IPS-18a (cell line): ENCODE measurements around the gene GPR171.

Source experiments
- H3K27ac ChIP-seq: one replicate; pipeline ENCODE4 v1.5.1; 2013; ENCODE audit warnings: low read length
- H3K27me3 ChIP-seq: one replicate; pipeline ENCODE4 v1.6.1; 2013; ENCODE audit warnings: mild to moderate bottlenecking, low read length; ENCODE audit not compliant: control insufficient read depth, insufficient read depth
- H3K36me3 ChIP-seq: one replicate; pipeline ENCODE4 v1.6.1; 2013; ENCODE audit warnings: low read depth, low read length; ENCODE audit not compliant: control insufficient read depth
- H3K4me1 ChIP-seq: one replicate; pipeline ENCODE4 v1.6.1; 2013; ENCODE audit warnings: low read depth, low read length; ENCODE audit not compliant: control insufficient read depth
- H3K4me3 ChIP-seq: one replicate; pipeline ENCODE4 v1.5.1; 2013; ENCODE audit warnings: low read length
- H3K9ac ChIP-seq: one replicate; pipeline ENCODE4 v1.6.1; 2013; ENCODE audit warnings: mild to moderate bottlenecking, low read length, moderate library complexity
- H3K9me3 ChIP-seq: one replicate; pipeline ENCODE4 v1.6.1; 2013; ENCODE audit warnings: low read depth, low read length; ENCODE audit not compliant: control insufficient read depth

Gene GPR171

DNA sequence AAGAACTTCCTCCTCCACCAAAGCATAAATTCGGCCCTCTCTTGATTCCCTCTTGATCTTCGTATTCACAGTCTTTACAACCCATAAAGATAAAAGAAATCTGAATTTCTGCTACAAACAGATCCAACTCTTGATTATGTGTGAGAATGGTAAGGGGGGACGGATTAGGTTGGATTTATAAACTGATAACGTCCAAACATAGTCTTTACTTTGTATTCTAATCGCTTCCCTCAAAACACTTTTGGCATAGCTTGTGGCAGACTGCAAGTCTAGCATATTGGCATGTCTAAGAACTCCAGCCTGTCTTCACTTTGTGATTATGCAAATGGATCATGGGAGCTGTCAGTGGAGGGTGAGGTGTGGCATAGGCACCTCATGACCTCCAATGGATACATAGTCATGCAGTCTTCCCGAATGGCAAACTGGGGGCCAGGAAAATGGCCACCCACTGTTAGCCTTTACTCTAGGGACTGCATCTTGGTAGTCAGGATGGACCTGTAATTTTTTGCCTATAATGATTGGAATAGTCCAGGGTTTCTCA, 24.3 kb upstream of the GPR171 start:
- Histone ChIP-seq H3K9me3 (no peaks in the 10 kb centered on the region), H3K4me3 (no peak overlapping the region), H3K27ac (no peak overlapping the region), H3K27me3 (no peaks in the 10 kb centered on the region), H3K4me1 (peaks cover 12% of the 10 kb centered on the region), H3K36me3 (no peaks in the 10 kb centered on the region), H3K9ac (no peak overlapping the region)

DNA sequence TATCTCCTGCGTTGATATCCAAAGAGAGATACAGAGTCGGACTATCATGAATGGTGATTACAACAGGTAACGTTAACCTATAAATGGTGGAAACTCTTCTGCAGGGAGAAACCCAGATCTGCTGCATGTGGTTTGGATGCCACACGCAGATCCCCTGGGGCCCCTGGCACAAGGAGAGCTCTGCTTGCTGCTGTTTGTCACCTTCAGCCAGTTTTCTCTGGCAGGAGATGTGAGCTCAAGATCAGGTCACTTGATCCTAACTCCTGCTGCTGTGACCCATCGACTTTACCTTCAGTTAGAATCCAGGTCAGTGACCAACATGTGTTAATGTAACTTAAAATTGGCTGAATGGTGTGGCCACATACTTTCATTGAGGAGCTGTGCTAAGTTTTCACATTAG, 23.8 kb upstream of the GPR171 start:
- H3K27ac ChIP-seq, result no peak overlapping the region
- H3K4me1 ChIP-seq, result peaks cover 12% of the 10 kb centered on the region
- H3K9ac ChIP-seq, result no peak overlapping the region
- H3K9me3 ChIP-seq, result no peaks in the 10 kb centered on the region
- H3K27me3 ChIP-seq, result no peaks in the 10 kb centered on the region
- no peaks in the 10 kb centered on the region for H3K36me3 ChIP-seq
- H3K4me3 ChIP-seq, result no peak overlapping the region

DNA sequence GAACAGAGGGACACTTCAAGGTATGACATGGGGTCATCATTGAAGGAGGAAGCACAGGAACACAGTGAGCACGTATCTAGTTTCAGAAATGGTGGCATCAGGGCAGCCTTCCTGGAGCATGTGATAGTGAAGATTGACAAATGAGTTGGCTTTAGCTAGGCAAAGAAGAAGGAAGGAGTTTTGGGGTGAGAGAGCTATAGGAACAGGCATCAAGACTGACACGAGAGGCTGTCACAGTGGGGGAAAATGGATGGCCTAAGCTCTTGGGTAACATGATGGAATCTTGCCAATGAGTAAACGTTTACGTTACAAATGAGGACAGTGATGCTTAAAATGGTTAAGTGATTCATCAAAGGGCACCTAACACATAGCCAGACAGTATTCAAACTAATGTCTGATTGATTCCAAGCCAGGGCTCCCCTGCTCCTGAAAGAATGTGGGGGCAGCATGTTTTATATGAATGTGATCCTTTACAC, 23.1 kb upstream of the GPR171 start:
- Histone ChIP-seq H3K9me3 (no peaks in the 10 kb centered on the region), H3K9ac (no peak overlapping the region), H3K4me3 (no peak overlapping the region), H3K27ac (no peak overlapping the region), H3K27me3 (no peaks in the 10 kb centered on the region), H3K4me1 (peaks cover 11% of the 10 kb centered on the region), H3K36me3 (no peaks in the 10 kb centered on the region)

- Histone ChIP-seq H3K9me3 (no peaks in the 10 kb centered on the region), H3K4me3 (no peak overlapping the region), H3K36me3 (no peaks in the 10 kb centered on the region), H3K4me1 (peaks cover 3% of the 10 kb centered on the region), H3K27ac (no peak overlapping the region), H3K9ac (no peak overlapping the region), H3K27me3 (no peaks in the 10 kb centered on the region)
These were observed 22.3 kb upstream of the GPR171 start for GRCh38 chr3:151225040-151225975.

- H3K9me3 ChIP-seq, result no peaks in the 10 kb centered on the region
- no peaks in the 10 kb centered on the region for H3K36me3 ChIP-seq
- no peak overlapping the region for H3K27ac ChIP-seq
- no peaks in the 10 kb centered on the region for H3K4me1 ChIP-seq
- no peak overlapping the region for H3K4me3 ChIP-seq
- H3K27me3 ChIP-seq, result no peaks in the 10 kb centered on the region
- no peak overlapping the region for H3K9ac ChIP-seq
These were observed 21.4 kb upstream of the GPR171 start for GRCh38 chr3:151224268-151224866.

DNA sequence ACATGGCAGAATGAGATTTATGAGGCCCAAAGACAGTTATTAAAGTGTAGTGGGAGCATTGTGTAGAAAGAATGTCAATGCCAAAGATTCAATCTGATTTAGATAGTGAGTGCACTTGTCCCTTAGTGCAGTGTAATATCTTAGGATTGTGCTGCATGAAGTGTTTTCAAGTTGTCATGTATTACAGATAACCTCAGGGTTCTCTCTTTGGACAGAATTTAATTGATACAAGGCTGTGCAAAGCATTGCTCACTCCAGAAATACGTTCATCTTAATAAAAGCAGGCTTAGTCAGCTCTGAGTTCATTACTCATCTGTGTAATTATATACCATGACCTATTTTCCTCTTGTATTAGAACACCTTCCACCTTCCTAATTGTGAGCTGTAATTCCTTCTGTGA, 16.0 kb upstream of the GPR171 start:
- H3K27ac ChIP-seq, result no peak overlapping the region
- no peaks in the 10 kb centered on the region for H3K9me3 ChIP-seq
- no peak overlapping the region for H3K9ac ChIP-seq
- no peaks in the 10 kb centered on the region for H3K36me3 ChIP-seq
- H3K4me1 ChIP-seq, result peaks cover 5% of the 10 kb centered on the region
- H3K4me3 ChIP-seq, result no peak overlapping the region
- no peaks in the 10 kb centered on the region for H3K27me3 ChIP-seq

- Histone ChIP-seq H3K4me1 (peaks cover 5% of the 10 kb centered on the region), H3K27me3 (no peaks in the 10 kb centered on the region), H3K4me3 (no peak overlapping the region), H3K27ac (no peak overlapping the region), H3K36me3 (no peaks in the 10 kb centered on the region), H3K9me3 (no peaks in the 10 kb centered on the region), H3K9ac (no peak overlapping the region)
These were observed 15.1 kb upstream of the GPR171 start for GRCh38 chr3:151218136-151218535.

DNA sequence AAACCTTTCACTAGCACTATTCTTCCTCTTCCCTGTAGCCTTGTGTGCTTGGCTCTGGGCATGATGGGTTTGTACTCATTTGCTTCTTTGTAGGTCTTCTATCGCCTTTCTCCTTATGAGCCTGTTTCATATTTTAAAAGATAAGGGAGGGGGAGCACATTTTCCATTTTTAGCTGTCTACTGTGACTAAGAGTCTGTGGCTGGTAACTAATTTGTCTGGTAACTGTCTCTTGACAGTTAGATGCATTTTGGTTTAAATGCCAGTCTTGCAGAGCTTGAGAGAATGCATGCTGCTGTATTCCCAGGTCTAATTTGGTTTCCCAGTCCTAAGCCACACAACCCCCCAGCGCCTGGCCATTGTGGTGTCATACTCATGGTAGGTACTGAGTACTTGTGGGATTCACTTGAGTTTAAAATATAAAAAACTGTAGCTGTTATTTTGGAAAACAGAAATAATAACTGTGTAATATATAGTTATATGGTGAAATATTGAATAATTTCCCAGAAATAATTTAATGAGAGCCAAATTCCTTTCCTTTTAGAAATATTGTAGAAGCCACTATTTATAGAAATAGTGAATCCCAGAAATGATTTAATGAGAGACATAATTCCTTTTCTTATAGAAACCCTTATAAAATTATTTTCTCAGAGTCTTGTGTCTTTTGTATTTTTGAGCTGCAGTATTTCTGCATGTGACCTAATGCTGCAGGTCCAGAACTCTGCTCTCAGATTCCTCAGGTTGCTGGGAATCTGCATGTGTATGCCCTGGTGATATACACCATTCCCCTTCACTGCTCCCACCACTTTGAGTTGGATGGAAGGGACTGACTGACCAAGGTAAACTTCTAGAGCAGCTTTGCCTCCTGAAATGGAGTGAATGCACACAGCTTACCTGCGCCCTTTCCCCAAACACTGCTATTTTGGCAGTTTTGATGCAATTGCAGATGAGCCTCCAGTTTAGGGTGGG, 13.9 kb upstream of the GPR171 start:
- H3K9me3 ChIP-seq, result no peaks in the 10 kb centered on the region
- H3K9ac ChIP-seq, result no peak overlapping the region
- H3K27me3 ChIP-seq, result no peaks in the 10 kb centered on the region
- peaks cover 5% of the 10 kb centered on the region for H3K4me1 ChIP-seq
- H3K27ac ChIP-seq, result no peak overlapping the region
- H3K4me3 ChIP-seq, result no peak overlapping the region
- no peaks in the 10 kb centered on the region for H3K36me3 ChIP-seq

- no peak overlapping the region for H3K27ac ChIP-seq
These were observed 11.4 kb upstream of the GPR171 start for GRCh38 chr3:151214459-151214858.

DNA sequence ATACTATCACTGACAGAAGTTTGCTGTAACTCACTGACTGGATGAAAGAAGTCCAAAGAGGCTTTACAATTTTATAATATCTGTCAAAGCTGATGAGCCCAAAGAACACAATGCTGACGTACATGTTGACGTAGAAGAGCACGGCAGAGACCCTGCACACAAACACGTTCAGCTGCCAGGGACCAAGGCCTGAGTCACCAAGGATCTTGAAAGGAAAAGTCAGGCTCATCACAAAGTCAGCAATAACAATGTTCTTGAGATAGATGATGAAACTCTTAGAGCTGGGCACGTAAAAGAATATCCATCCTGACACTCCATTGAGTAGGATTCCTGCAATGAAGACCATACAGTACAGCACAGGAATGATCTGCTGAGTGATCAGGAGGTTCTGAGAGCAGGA, 10.9 kb upstream of the GPR171 start:
- Histone ChIP-seq H3K9me3 (no peaks in the 10 kb centered on the region), H3K4me1 (peaks cover 11% of the 10 kb centered on the region), H3K36me3 (no peaks in the 10 kb centered on the region), H3K9ac (no peak overlapping the region), H3K27me3 (no peaks in the 10 kb centered on the region), H3K27ac (no peak overlapping the region), H3K4me3 (no peak overlapping the region)

More at GRCh38 chr3:151214459-151214858, 11.4 kb upstream of the GPR171 start:
- Histone ChIP-seq H3K9me3 (no peaks in the 10 kb centered on the region), H3K9ac (no peak overlapping the region), H3K4me1 (peaks cover 11% of the 10 kb centered on the region), H3K4me3 (no peak overlapping the region), H3K36me3 (no peaks in the 10 kb centered on the region), H3K27me3 (no peaks in the 10 kb centered on the region)

- no peak overlapping the region for H3K27ac ChIP-seq
- H3K9ac ChIP-seq, result no peak overlapping the region
- no peaks in the 10 kb centered on the region for H3K9me3 ChIP-seq
- H3K4me1 ChIP-seq, result peaks cover 11% of the 10 kb centered on the region
- no peak overlapping the region for H3K4me3 ChIP-seq
- no peaks in the 10 kb centered on the region for H3K36me3 ChIP-seq
- no peaks in the 10 kb centered on the region for H3K27me3 ChIP-seq
These were observed 10.1 kb upstream of the GPR171 start for GRCh38 chr3:151213151-151213550.
